ENCODE measurements around the gene C13orf46. TPM values are rescaled to one million over a fixed set of nuclear protein-coding genes. Genes with fewer than 3 reads are reported as not detected.

C13orf46 gene
- polyA plus RNA-seq, 1 donor (not counting 4 experiments of a cell fraction or from before 2014, with no cell fraction given) = not detected

DNA sequence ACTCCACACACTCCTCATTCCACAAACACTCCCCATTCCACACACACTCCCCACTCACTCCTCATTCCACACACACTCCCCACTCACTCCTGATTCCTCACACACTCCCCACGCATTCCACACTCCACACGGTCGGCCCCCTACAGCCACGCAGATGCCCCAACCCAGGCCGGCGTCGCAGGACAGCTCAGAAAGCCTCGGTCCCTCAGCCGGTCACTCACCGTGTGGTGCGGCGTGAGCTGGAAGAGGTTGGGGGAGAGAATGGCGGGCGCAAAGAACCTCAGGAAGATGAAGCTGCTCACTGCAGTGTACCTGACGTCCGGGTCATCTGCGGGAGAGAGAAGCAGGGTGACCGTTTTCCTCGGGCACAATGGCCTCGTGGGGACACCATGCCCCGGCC, 39.0 kb upstream of the C13orf46 start:
- H3K4me2 ChIP-seq (ENCODE audit: control insufficient read depth, extremely low read depth, insufficient read depth, low read depth, low read length) = no peak overlapping the region
- peaks cover 0 to 2% of the 10 kb centered on the region in 2 experiments for H3K36me3 ChIP-seq (ENCODE audit: control insufficient read depth in 2 of 2, extremely low read depth in 1 of 2, insufficient read depth in 2 of 2, low read length in 2 of 2)
- no peaks in the 10 kb centered on the region for H3K79me2 ChIP-seq (ENCODE audit: control insufficient read depth, insufficient read depth, low read length)
- DNase-seq (ENCODE audit: low read depth, low spot score) (no peak), FAIRE-seq (no peak)
- no peak overlapping the region for H3K4me3 ChIP-seq (ENCODE audit: control insufficient read depth in 2 of 3, extremely low read depth in 1 of 3, insufficient read depth in 2 of 3, low read depth in 1 of 3, low read length in 3 of 3)
- no peaks in the 10 kb centered on the region for H3K9me1 ChIP-seq (ENCODE audit: control insufficient read depth, extremely low read depth, insufficient read depth, low read length)
- H2AFZ ChIP-seq (ENCODE audit: control insufficient read depth, low read length) = no peak overlapping the region
- no peak overlapping the region for H3K27ac ChIP-seq (ENCODE audit: control insufficient read depth, insufficient read depth, low read length)
- TF ChIP-seq, protein P1, sequence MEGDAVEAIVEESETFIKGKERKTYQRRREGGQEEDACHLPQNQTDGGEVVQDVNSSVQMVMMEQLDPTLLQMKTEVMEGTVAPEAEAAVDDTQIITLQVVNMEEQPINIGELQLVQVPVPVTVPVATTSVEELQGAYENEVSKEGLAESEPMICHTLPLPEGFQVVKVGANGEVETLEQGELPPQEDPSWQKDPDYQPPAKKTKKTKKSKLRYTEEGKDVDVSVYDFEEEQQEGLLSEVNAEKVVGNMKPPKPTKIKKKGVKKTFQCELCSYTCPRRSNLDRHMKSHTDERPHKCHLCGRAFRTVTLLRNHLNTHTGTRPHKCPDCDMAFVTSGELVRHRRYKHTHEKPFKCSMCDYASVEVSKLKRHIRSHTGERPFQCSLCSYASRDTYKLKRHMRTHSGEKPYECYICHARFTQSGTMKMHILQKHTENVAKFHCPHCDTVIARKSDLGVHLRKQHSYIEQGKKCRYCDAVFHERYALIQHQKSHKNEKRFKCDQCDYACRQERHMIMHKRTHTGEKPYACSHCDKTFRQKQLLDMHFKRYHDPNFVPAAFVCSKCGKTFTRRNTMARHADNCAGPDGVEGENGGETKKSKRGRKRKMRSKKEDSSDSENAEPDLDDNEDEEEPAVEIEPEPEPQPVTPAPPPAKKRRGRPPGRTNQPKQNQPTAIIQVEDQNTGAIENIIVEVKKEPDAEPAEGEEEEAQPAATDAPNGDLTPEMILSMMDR (optimal IDR thresholded peaks at IDR 0.05 in 1 of 3, IDR thresholded peaks at IDR 0.05 in 1 of 3, conservative IDR thresholded peaks at IDR 0.05 in 1 of 3; ENCODE audit: extremely low read depth in 1 of 3, insufficient read depth in 2 of 3, low read length in 3 of 3) = no peak
- no peak for TF ChIP-seq EZH2 (IDR thresholded peaks at IDR 0.05; ENCODE audit: low read length)
- H4K20me1 ChIP-seq (ENCODE audit: control insufficient read depth, extremely low read depth, insufficient read depth, low read length) = peaks cover 3% of the 10 kb centered on the region
- H3K4me1 ChIP-seq (ENCODE audit: control insufficient read depth, extremely low read depth, insufficient read depth, low read length) = peaks cover 9% of the 10 kb centered on the region
- H3K9ac ChIP-seq (ENCODE audit: control insufficient read depth, extremely low read depth, insufficient read depth, low read length) = no peak overlapping the region
- dilution Hi-C loops (cut with MboI; ENCODE audit: extremely low pct_ligation_motif_present, low sequenced_read_pairs) = no loop called here
- no peaks in the 10 kb centered on the region for H3K9me3 ChIP-seq (ENCODE audit: control insufficient read depth, low read depth, low read length)
- no peaks in the 10 kb centered on the region for H3K27me3 ChIP-seq (ENCODE audit: control insufficient read depth, extremely low read depth, insufficient read depth, low read length)

DNA sequence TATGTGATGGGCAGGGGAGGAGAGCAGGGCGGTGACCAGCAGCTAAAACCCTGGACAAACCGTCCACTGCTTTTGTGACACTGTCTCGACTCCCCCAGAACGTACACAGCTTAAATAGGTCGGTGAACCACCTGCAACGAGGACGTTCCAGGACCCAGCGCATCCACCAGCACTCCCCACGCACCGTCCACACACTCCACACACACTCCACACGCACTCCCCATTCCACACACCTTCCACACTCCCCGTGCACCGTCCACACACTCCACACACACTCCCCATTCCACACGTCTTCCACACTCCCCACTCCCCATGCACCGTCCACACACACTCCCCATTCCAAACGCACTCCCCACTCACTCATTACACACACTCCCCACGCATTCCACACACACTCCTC, 38.3 kb upstream of the C13orf46 start:
- no peaks in the 10 kb centered on the region for H3K9me1 ChIP-seq (ENCODE audit: control insufficient read depth, extremely low read depth, insufficient read depth, low read length)
- no peak overlapping the region for H3K4me2 ChIP-seq (ENCODE audit: control insufficient read depth, extremely low read depth, insufficient read depth, low read depth, low read length)
- H3K79me2 ChIP-seq (ENCODE audit: control insufficient read depth, insufficient read depth, low read length) = no peaks in the 10 kb centered on the region
- no peak overlapping the region for H2AFZ ChIP-seq (ENCODE audit: control insufficient read depth, low read length)
- peaks cover 9% of the 10 kb centered on the region for H3K4me1 ChIP-seq (ENCODE audit: control insufficient read depth, extremely low read depth, insufficient read depth, low read length)
- dilution Hi-C loops (cut with MboI; ENCODE audit: extremely low pct_ligation_motif_present, low sequenced_read_pairs) = no loop called here
- no peak overlapping the region for H3K27ac ChIP-seq (ENCODE audit: control insufficient read depth, insufficient read depth, low read length)
- no peak overlapping the region for H3K4me3 ChIP-seq (ENCODE audit: control insufficient read depth in 2 of 3, extremely low read depth in 1 of 3, insufficient read depth in 2 of 3, low read depth in 1 of 3, low read length in 3 of 3)
- H3K36me3 ChIP-seq (ENCODE audit: control insufficient read depth in 2 of 2, extremely low read depth in 1 of 2, insufficient read depth in 2 of 2, low read length in 2 of 2) = peaks cover 0 to 2% of the 10 kb centered on the region in 2 experiments
- DNase-seq (ENCODE audit: low read depth, low spot score) = no peak
- TF ChIP-seq EZH2 (IDR thresholded peaks at IDR 0.05; ENCODE audit: low read length) = no peak
- TF ChIP-seq, protein P1 (optimal IDR thresholded peaks at IDR 0.05 in 1 of 3, IDR thresholded peaks at IDR 0.05 in 1 of 3, conservative IDR thresholded peaks at IDR 0.05 in 1 of 3; ENCODE audit: extremely low read depth in 1 of 3, insufficient read depth in 2 of 3, low read length in 3 of 3) = no peak
- H3K9me3 ChIP-seq (ENCODE audit: control insufficient read depth, low read depth, low read length) = no peaks in the 10 kb centered on the region
- H3K27me3 ChIP-seq (ENCODE audit: control insufficient read depth, extremely low read depth, insufficient read depth, low read length) = no peaks in the 10 kb centered on the region
- no peaks in the 10 kb centered on the region for H4K20me1 ChIP-seq (ENCODE audit: control insufficient read depth, extremely low read depth, insufficient read depth, low read length)
- H3K9ac ChIP-seq (ENCODE audit: control insufficient read depth, extremely low read depth, insufficient read depth, low read length) = no peak overlapping the region
- FAIRE-seq = no peak
